Epidermal melanocyte (primary cell): Measurements from ENCODE around the gene ATG7.
"Not testable (repeated sequence)": the region's sequence is repeated elsewhere in the genome, so short reads cannot be mapped to it uniquely, and the experiment has no call there.

Experiments
- DNase-seq: peaks from one replicate; pipeline ENCODE4 v3.0.0; 2011; ENCODE audit warnings: low spot score; ENCODE audit not compliant: insufficient read length

The ATG7 gene

DNA sequence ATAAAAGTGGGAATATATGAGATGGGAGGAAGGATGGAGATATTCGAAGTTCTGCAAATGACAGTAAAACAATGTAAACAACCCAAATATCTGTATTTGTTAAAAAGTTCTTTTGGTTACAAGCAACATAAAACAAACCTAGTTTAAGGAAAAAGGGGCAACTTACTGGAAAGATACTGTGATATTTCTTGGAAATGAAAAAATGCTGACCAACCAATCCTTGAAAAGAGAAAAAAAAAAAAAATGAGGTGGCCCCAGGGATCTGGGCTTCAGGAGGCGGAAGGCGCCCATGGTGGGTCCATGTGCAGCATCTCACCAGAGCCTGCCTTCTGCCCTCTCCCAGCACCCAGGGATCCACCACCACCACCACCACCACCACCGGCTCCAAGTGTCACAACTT, 312.4 kb downstream of the ATG7 start:
- no peak for DNase-seq

- DNase-seq: no peak
Measured at GRCh38 chr3:11587766-11588165, 315.6 kb downstream of the ATG7 start.

GRCh38 chr3:11588338-11588737, 316.1 kb downstream of the ATG7 start:
- no peak for DNase-seq

GRCh38 chr3:11588755-11589154, 316.6 kb downstream of the ATG7 start:
- DNase-seq: no peak

- no peak for DNase-seq
Measured at GRCh38 chr3:11589706-11590105, 317.5 kb downstream of the ATG7 start.

- DNase-seq: no peak
Measured at GRCh38 chr3:11591002-11591355, 318.8 kb downstream of the ATG7 start.

- DNase-seq: peak; percentile 82
Measured at GRCh38 chr3:11591391-11592282, 319.4 kb downstream of the ATG7 start.

- DNase-seq: no peak
Measured at GRCh38 chr3:11592445-11593298, 320.5 kb downstream of the ATG7 start.

DNA sequence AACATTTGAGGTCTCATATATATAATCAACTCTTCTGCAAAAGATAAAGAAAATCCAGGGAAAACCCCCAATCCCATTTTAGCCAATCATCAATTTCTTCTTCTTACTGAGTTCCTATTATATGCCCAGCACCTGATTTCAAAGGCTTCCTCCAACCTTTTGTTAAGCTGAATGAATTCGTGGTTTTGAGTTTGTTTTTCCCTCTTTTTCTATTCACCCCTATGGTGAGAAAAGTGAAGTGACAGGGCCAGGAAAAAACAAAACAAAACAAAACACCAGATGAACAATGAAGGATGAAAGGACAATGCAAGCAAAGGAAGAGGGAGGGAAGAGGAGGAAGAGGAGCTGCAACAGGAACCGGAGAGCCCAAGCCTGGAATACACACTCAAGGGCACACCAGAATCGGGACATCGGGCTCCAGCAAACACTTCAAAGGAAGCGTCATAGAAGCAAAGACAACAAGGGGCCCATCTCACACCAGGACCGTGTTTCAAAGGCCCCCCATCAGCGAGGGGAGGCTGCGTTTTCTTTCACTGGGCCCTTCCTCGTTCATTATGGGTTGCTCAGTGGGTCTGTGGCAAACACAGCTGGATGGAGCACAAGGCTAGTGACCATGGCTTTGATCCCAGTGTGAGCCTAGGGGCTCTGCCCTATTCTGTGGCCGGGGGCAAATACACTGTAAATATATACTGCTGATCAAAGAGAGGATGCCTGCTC, 321.3 kb downstream of the ATG7 start:
- no peak for DNase-seq

DNA sequence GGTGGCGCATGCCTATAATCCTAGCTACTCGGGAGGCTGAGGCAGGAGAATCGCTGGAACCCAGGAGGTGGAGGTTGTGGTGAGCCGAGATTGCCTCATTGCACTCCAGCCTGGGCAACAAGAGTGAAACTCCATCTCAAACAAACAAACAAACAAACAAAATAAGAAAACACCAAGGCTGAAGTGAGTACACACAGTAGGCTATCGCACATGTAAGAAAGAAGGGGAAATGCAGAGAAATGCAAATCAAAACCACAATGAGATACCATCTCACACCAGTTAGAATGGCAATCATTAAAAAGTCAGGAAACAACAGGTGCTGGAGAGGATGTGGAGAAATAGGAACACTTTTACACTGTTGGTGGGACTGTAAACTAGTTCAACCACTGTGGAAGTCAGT, 322.8 kb downstream of the ATG7 start:
- DNase-seq: not testable (repeated sequence)

- no peak for DNase-seq
Measured at GRCh38 chr3:11596387-11596786, 324.2 kb downstream of the ATG7 start.

DNA sequence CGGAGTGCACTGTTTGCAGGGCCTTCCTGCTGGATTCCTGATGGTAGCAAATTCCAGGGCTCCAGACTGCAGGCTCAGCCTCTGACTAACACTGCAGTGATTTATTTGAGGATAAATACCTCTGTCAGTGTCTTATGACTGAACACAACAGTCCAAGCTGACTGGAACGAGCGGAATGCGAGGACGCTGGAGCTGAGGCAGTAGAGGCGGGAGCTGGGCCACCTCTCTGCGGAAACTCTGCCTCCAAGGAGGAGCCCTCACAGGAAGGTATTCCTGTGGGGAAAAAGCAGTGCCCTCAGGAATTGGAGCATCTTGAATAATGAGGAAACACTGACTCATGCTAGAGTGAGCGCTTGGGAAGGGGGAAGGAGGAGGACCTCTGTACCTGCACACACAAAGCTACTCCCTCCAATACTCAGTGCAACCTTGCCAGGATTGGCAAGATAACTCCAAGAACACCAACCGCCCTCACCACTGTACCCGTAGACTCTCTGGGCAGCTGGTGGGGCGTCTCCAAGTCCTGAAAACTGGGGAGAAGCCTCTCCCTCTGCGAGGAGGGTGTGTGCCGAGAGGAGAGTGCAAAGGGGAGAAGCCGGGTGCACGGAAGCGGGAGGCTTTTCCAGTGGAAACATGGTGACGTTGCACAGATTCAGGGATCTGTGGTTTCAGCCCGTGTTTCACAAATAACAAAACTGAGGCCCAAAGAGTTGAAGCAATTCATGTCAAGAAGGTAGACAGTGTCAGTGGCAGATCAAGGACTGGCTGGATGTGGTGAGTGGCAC, 328.5 kb downstream of the ATG7 start:
- peak; percentile 72 for DNase-seq

DNA sequence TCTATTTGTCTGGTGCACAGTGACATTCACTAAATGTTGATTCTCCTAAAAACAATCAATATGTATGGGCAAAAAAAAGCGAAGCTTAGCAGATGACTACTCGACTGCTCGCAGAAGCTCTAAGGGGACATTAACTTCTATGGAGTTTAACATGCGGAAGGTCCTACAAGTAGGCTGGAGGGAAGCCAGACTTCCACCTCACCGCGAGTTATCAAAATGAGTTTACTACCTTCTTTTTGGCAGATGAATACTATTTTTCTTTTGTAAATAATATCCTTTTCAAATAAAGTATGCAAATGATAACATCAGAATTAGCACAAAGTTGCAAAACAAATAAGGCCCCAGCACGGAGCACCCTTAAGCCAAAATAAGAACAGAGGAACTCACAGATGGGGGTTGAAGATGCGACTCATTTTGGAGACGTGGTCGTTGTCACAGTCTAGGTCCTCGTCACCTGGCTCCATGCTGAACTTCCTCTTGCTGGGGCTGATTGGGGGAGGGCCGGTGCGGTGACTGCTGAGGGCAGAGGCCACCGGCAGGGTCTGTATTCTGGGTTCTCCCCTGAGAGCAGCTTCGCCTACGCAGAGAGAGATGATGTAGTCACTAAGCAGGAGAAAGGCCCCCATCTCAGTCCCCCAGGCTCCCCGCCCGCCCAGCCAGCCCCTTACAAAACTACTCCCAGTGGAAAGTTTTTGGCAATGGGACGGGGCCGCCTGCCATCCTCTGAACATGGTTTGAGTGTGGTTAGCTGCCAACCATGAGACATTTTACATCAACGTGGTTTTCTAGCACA, 329.4 kb downstream of the ATG7 start:
- DNase-seq: no peak

- DNase-seq: no peak
Measured at GRCh38 chr3:11602239-11602840, 330.1 kb downstream of the ATG7 start.

DNA sequence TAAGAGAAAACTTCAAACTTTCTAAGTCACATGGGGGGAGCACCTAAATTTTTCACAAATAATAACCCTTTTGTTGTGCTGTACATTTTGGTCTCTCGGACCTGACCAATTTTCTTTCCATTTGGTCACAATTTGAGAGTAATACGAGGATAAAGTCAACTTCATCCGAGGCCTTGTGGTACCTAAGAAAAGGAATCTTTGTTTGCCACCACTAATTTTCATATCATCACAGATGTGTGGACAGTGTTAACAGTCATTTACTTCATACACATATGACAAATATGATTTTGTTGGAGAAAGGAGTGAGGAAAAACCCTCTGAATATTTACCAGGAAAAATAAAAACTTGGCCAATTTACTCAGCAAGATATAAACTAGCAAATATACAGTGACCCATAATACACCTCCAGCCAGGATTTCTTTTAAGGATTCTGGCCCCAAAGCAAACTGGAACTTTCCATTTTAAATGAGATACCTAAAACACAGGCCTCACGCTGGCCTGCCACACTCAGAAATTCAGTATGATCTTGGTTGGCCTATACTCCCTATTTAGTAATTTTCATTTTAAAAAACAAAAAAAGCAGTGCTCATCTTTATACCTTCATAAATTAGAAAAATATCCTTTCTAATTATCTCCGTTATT, 330.8 kb downstream of the ATG7 start:
- no peak for DNase-seq

DNA sequence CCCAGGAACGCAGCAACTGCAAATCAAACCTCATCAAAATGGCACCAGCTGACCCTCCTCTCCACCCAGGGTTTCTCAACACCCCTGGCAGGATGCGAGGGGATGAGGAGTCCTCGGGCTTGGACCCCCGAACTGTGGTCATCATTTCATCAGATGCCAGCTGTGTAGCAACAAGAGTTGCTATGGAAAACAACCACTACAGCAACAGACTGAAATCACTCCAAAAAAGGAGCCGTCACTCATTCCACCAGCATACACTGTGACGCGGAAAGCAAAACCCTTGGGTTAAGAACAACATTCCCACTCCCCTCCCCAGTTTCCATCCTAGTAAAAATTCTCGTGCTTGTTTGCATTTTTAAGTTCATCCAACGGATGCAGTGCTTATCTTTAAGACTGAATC, 331.4 kb downstream of the ATG7 start:
- no peak for DNase-seq

GRCh38 chr3:11604139-11604892, 332.1 kb downstream of the ATG7 start:
- DNase-seq: no peak

DNA sequence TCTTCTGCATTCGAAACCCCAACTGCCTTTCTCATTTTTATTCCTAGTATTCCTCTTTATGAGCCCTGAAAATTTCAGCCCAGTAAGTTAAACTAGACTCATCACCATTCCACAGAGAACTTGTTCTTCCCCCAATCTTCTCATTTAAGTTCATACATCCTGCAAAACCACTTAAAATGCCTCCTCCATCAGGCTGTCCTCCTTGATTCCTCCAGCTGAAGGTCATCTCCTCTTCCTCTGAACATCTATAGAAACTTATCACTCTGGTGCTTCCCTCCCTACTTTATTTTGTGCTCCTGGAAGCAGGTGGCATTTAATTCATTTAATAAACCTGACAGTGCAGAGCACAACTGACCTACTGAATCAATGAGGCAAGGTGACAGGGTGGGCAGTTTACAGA, 333.2 kb downstream of the ATG7 start:
- DNase-seq: no peak
